ENCODE results near the gene VCAM1.

The VCAM1 gene, protein sequence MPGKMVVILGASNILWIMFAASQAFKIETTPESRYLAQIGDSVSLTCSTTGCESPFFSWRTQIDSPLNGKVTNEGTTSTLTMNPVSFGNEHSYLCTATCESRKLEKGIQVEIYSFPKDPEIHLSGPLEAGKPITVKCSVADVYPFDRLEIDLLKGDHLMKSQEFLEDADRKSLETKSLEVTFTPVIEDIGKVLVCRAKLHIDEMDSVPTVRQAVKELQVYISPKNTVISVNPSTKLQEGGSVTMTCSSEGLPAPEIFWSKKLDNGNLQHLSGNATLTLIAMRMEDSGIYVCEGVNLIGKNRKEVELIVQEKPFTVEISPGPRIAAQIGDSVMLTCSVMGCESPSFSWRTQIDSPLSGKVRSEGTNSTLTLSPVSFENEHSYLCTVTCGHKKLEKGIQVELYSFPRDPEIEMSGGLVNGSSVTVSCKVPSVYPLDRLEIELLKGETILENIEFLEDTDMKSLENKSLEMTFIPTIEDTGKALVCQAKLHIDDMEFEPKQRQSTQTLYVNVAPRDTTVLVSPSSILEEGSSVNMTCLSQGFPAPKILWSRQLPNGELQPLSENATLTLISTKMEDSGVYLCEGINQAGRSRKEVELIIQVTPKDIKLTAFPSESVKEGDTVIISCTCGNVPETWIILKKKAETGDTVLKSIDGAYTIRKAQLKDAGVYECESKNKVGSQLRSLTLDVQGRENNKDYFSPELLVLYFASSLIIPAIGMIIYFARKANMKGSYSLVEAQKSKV

DNA sequence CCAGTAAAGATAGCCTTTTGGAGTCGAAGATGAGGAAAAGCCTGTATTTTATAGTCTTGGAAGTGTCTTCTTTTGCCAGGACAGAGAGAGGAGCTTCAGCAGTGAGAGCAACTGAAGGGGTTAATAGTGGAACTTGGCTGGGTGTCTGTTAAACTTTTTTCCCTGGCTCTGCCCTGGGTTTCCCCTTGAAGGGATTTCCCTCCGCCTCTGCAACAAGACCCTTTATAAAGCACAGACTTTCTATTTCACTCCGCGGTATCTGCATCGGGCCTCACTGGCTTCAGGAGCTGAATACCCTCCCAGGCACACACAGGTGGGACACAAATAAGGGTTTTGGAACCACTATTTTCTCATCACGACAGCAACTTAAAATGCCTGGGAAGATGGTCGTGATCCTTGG is at the start of gene VCAM1:
Gene VCAM1 (plus strand): TSS at position 253 of the 400 bp plus-strand sequence. CDS start 119 bp downstream, at position 372.
- no peak for DNase-seq

DNA sequence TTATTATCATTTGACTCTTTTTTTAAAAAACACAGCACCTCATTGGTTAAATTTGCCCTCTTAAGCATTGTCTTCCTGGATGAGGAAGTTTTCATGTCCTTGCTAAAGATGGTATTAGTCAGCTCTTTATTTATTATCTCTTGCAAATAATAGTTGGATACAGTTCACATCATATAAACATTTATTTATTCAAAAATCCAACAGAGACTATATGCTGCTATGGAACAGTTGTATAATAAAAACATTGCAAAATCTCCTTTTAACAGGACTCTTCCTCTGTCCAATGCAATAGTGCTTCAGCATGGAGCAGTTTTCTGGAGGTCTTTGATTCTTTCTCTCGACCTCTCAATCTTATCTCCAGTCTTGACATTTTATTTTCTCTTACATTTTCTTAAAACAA is 49.5 kb upstream of the VCAM1 start:
- DNase-seq = no peak

DNA sequence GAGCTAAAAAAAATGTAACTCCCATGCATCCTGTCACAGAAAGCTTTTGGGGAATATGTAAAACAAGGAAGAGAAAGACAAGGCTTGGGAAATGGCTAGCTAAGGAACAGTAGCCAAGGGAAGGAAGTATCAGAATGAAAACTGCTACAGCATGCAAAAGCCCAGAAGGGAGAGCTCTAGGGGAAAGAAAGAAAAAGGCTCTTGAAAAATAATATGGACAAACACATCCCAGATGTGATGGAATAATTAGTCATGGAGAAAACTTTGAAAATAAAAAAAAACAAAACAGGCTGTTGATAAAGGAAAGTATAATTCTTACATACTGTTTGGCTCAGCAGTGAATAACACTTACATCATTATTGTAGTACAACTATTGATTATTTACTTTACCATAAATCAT is 47.9 kb upstream of the VCAM1 start:
- DNase-seq = no peak

DNA sequence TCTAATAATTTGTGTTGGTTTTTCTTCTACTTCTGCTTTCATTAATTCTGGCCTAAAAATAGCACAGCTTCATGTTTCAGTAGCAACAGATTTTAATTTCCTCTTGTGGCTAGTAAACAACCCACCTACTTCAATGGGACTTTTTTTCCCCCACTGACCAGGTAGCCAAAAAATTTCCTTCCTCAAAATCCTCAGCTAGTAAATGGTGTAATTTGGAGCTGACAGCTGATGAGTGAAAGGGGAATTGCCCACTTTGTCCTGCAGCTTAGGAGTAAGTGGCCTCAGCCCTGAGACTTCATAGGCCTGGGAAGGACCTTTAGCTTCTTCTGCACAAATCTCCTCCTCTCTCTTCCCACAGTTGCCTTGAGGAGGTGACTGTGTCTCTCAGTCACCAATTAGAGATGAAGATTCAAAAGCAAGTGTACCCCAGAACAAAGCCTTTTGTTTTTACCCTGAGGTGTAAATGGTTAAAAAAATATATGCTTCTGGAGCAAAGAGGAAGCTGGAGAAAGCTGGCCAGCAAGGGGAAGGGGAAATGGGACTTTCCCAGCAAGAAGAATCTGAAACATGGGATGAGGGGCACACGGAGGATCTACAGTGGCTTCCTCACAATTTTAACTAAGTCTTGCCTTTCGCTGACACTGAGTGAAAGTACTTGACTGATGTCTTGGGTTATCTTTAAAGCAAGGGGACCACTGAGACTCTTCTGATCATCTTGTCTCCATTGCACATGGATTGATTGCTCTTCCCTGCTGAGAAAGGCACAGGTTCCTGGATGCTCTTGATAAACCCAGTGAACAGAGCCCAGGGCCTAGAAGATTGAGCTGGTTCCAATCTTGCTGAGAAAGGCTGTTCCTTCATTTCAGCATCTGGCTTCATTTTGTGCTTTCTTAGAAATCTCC is 35.8 kb upstream of the VCAM1 start:
- DNase-seq = no peak

DNA sequence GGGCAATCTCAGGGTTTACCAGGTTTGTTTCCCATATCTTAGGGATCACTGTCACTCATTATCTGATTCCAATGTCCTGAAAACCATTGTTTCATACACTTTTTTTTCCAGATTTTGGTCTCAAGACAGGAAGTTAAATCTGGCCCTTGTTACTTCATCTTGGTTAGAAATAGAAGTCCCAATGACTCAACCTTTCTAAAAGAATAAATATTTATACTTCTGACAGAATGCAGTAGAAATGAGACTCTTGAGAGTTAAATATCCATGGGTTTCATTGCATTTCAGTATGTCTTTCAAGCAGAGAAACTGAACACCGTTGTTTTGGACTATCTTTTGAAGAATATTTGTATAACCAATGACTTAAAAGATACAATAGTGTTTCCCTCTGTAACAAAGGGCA is 19.8 kb upstream of the VCAM1 start:
- no peak for DNase-seq

DNA sequence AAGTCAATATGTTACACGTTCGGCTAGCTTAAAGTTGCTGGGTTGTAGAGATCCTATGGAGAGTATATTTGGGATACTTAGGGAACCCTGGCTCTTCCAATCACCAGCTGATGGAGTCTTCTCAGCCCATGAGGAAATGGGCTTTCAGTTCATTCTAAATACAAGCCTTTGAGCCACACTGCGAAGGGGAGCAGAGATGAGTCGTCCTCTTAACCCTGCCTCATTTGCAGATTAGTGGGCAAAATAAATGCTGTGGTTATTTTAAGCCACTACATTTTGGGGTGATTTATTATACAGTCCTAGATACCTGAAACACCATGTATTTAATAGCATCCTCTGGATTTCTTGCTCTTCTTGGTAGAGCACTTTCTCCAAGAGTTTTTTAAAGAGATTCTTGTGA is 19.0 kb upstream of the VCAM1 start:
- no peak for DNase-seq

DNA sequence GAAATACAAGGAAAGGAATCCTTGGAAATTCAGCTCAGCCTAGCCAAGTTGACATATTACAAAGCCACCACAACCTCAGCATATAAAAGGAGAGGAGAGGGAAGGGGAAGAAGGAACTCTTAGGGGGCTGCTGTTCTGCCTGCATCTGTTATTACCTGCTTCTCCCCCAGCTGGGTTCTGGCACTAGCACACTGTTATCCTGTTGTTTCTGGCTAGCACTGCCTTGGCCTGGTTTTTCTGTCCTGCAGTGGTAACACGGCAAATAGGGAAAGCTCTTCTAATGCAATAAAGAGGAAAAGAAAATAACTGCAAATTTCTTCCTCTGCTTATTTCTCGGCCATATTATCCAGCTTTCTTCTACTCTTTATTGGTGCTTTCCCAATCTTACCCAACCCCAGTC is 16.5 kb upstream of the VCAM1 start:
- no peak for DNase-seq

DNA sequence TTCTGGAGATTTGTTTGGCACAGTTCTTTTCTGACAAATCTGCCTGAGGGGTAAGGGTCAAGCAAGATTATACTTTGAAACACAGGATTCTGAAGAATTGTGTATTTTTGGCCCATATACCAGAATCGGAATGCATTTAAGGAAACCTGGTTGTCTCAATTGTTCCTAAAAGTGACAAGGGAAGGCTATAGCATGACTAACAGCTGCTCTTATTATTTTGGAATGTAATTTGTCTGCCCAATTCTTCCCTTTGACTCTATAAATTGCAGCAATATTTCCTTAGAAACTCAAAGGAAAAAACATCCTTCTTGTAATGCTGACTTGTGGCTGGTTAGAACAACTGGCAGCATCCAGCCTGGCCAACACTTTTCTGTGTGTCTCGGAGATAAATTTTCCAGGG is 15.8 kb upstream of the VCAM1 start:
- no peak for DNase-seq

DNA sequence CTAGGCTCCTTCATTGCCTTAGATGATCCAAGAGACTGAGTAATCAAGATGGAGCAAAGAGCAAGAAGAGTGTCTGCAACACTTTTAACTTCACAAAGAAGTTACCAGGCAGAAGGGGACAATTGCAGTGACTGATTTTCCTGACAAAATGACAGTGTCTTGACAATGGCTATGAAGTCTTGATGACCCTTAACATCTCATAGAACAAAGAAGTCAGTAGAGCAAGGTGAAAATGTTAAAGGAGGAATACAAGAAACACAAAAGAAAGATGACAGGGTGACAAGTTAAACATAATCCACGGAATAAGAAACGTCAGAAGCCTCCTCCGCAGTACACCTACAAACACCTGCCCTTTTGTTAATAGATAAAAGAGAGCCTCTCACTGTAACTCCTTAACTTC is 15.1 kb upstream of the VCAM1 start:
- DNase-seq = no peak

DNA sequence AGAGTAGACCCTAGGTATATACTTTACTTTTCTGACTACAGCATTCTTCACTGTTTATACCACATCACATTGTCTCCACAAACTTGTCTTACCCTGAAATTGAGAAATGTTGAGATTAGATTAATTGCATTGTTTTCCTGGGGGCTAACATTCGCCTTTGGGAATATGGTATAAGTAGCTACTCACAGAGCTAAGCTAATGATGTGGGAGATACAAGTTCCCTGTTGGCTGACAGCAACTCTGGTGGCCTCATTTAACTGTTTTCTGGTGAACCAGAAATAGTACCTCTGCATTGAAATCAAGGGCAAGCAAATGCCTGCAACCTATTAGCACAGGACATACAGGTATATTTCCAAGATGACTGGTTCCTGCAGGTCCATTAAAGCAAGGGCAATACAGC is 13.2 kb upstream of the VCAM1 start:
- DNase-seq = no peak

DNA sequence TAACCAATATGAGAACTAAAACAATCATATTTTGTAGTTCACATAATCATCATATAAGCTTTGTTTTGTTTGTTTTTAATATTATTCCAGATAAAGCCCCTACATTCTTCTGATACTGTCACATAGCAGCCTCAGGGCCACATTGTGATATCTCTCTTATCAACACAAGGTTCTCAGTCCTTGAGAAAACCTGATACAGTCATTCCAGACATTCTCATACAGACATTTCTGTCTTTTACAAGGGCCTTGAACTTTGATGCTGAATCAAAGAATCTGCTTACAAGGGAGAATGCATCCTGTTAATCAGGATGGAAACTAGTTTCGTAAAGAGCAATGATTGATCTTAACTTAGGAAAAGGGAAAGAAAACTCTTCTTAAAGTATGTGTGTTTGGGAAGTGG is 12.7 kb upstream of the VCAM1 start:
- DNase-seq = no peak

DNA sequence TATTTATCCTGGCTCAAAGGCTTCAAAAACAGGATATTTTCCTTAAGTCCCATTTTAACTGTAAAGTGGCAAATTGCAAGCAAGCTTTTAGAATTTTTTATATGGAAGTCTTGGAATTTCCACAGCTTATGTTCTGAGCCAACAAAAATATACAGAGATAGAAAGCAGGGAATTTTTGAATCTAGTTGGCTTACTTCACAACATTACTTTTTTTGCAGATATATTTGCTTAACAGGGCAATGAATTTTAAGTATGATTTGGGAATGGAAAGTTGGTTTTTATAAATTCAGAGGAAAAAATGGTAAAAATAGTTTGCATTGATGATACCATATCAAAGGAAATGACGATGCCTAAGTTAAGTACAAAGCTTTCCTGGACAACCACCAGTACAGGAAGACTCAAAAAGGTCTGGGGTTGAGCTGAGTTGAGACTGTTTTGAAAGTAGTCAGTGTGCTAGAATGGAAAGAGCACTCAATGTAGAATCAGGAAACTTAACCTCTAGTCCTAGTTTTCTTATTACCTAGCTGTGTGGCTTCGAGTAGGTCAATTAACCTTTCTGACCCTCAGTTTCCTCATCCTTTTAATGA is 11.0 kb upstream of the VCAM1 start:
- DNase-seq = no peak

DNA sequence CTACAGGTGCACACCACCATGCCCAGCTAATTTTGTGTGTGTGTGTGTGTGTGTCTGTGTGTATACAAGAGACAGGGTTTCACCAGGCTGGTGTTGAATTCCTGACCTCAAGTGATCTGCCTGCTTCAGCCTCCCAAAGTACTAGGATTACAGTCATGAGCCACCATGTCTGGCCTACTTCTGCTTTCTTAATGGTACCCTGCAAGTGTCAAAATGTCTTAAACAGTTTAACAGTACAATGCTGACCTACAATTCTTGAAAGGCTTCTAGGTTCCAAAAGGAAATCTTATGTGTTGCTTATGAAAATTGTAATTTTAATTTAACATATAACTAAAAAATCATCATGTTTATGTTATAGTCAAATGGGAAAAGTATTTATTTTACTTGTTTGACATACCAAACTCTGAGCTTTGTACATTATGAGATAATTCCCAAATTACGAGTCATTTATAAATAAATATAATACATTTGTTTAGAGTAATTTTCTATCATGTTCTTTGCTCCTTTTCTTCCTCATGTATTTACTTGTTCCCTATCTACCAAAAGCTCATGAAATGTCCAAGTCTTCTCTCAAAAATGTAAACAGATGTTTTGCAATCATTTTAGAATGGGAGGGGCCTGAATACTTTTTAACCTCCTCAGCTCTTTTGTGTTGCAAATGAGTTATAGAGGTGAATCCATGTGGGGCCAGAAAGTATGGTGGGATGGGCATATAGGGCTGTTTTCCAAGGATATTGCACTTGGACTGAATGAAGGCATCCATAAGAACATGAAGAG is 8.4 kb upstream of the VCAM1 start:
- no peak for DNase-seq

DNA sequence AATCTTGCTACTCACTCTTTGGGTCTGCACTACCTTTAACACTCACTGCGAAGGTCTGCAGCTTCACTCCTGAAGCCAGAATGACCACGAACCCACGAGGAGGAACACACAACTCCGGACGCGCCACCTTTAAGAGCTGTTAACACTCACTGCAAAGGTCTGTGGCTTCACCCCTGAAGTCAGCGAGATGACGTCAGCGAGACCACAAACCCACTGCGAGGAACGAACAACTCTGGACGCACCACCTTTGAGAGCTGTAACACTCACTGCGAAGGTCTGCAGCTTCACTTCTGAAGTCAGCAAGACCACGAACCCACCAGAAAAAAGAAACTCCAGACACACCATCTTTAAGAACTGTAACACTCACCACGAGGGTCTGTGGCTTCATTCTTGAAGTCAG is 6.5 kb upstream of the VCAM1 start:
- DNase-seq = peak; percentile 61 to 71

DNA sequence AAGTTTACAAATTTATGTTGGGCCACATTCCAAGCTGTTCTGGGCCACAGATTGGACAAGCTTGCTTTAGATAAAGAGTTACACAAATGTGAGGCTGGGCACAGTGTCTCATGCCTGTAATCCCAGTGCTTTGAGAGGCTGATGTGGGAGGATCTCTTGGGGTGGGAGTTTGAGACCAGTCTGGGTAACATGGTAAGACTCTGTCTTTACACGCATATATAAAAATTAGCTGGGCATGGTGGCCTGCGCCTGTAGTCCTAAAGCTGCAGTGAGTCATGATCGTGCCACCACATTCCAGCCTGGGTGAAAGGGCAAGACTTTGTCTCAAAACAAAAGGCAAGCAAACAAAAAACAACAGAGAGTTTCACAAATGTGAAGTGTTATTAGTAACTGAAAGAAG is 5.9 kb upstream of the VCAM1 start:
- no peak for DNase-seq

DNA sequence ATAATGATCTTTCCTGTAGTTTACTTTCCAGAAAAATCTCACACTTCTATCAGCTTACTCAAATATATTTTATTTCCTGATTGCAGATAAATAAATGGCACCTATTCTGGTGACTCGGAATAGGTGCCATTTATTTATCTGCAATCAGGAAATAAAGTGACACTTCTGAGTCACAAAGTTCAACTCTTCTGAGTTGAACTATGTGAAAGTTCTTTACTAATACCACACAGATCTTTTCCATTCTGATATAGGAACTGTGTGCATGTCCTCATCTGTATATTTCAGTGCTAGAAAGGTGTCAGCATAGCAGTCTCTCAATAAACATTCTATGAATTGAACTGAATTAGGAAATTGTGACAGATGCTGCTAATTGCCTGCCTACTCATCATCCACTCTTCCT is 4.9 kb upstream of the VCAM1 start:
- no peak for DNase-seq

DNA sequence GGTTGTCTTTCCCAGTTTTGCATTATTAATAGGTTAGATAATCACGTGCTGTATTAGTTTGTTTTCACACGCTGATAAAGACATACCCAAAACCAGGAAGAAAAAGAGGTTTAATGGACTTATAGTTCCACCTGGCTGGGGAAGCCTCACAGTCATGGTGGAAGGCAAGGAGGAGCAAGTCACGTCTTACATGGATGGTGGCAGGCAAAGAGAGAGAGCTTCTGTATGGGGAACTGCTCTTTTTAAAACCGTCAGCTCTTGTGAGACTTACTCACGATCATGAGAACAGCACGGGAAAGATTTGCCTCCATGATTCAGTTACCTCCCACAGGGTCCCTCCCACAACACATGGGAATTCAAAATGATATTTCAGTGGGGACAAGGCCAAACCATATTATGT is 2.3 kb upstream of the VCAM1 start:
- DNase-seq = no peak

DNA sequence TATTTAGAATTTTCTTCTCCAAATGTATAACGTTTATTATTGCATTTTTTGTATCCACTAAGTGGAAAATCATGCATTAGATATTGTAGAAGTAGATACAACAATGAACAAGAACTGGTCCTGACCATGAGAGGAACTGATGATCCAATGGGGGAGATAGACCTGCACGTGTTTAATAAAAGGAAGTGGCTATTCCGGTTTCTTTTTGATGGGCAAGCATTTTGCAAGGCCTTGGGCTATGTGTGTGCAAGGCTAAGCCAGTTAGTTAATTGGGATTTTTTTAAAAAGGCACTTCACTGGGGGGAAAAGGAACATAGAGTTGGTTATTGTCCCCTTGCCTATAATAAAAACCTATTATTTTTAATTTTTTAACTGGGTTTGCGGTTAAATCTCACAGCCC is 961 bp upstream of the VCAM1 start:
- no peak for DNase-seq

DNA sequence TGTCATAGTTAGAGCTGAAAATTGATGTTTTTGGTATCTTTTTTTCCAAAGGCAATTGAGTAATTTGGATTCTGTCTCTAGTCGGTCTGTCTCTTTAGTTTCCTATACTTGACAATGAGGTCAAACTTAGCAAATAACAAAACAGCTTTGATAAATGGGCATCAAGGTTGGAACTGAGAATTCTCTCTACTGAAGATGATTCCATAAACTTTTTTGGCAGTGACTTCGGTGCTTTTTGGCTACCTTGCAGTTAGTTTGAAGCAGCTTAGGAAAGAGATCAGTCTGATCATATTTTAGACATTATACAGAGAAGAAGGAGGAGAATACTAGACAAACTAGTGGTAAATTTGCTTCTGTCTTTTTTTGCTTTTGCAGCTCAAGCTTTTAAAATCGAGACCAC is 559 bp downstream of the VCAM1 start:
- no peak for DNase-seq

DNA sequence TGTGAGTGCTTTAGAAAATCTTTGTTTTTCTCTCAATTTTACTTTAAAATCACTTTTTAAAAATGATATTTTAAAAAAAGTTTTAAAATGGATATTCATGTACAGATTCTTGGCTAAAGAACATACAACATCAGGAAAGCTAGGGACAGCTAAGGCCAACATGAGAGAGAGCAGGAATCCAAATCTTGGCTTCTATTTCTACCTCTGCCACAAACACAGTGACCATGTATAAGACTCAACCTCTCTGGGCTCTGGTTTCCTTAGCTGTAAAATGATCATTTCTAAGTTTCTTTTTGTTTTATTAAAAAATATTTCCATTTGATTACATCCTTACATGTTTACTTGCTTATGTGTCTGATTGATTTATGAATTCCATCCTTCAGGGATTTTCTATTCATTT is 1.2 kb downstream of the VCAM1 start:
- DNase-seq = no peak

DNA sequence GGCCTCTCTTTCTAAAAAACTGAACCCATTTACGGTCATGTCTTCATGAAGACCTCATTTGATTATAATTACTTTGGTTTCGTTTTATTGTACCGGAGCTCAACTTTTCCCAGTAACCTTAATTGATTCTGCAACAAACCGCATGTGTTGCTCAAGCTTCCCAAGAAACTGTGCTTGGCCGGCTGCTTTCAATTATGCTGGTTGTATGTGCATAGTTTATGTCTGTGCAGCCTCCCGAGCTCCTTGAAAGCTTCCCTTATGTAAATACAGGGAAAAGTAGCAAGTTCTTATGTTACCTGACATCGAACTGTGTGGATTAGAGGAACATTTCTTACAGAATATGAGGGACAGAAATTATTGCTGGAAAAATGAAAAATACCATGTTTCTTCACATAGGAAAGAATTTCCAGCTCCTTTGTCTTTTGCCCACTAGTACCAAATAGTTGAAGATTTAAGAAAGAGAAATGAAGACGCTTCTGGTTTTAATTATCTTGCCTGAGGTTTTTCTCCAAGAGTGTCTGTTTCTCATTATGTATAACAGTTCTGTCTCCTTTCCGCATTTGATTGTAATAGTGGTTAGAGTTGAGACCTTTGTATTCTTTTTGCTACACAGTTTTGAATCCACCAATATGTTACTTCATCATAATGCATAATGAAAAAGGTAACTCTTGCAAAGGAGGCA is 2.1 kb downstream of the VCAM1 start:
- no peak for DNase-seq

DNA sequence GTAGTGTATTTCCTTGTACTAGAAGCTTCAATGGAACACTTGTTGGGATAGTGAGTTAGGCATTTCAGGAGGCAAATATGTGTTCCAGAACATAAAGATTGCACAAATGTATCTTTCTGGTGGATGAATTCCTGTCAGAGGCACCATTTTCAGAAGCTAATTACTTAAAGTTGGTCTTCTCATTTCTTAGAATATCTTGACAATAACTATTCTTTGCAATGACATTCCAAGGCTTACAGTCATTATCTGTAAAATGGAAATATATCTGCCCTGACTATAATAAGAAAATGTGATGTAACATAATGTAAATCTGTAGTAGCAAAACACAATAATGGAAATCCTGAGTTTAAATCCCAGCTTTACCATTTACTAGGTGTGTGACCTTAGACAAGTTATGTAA is 2.7 kb downstream of the VCAM1 start:
- DNase-seq = no peak

All from CD4-positive, alpha-beta T cell treated with Interleukin-1 beta for 1 hour (primary cell).